Coronary artery (tissue), 2 donors: ENCODE data around the gene ATF7IP.
"Not testable (repeated sequence)": the region's sequence is repeated elsewhere in the genome, so short reads cannot be mapped to it uniquely, and the experiment has no call there.

ENCODE experiments used
- DNase-seq: peaks from one replicate; pipeline ENCODE4 v3.0.0-alpha.2; 2017; ENCODE audit warnings: low spot score
- H3K27ac ChIP-seq, 2 donors: fragments of 200-600 bp; sonication (generic); one replicate each; pipeline ENCODE4 v1.5.1; 2016 to 2019
- H3K4me3 ChIP-seq: fragments of 200-600 bp; sonication (generic); 2 replicates; pipeline ENCODE4 v1.5.1; 2016; ENCODE audit warnings: mild to moderate bottlenecking, moderate library complexity
- CTCF ChIP-seq: fragments of 200-600 bp; sonication (generic); IDR thresholded peaks from one replicate; pipeline ENCODE4 v1.5.1; 2019; ENCODE audit warnings: antibody characterized with exemption

ATF7IP gene

GRCh38 chr12:14365294-14366208, at the start of gene ATF7IP:
Gene ATF7IP, plus strand, starts transcription at chr12:14365682. Its CDS starts 58,234 bp downstream, at chr12:14423916.
- peak; percentile 96 for DNase-seq
- no peak for TF ChIP-seq CTCF
- H3K4me3 ChIP-seq = peak within 1 kb of the TSS; percentile 86

GRCh38 chr12:14317362-14318146, 47.9 kb upstream of the ATF7IP start:
- TF ChIP-seq CTCF = no peak

More at GRCh38 chr12:14365294-14366208, at the start of gene ATF7IP:
- H3K27ac ChIP-seq = peak within 1 kb of the TSS; percentile 98

GRCh38 chr12:14319704-14320427, 45.6 kb upstream of the ATF7IP start:
- not testable (repeated sequence) for DNase-seq, H3K4me3 ChIP-seq

More at GRCh38 chr12:14317362-14318146, 47.9 kb upstream of the ATF7IP start:
- no peak overlapping the region for H3K4me3 ChIP-seq
- DNase-seq = no peak
- H3K27ac ChIP-seq = no peak overlapping the region

GRCh38 chr12:14322403-14322802, 43.1 kb upstream of the ATF7IP start:
- H3K27ac ChIP-seq = no peak overlapping the region
- DNase-seq = no peak
- no peak for TF ChIP-seq CTCF
- no peak overlapping the region for H3K4me3 ChIP-seq

More at GRCh38 chr12:14319704-14320427, 45.6 kb upstream of the ATF7IP start:
- not testable (repeated sequence) for H3K27ac ChIP-seq

- TF ChIP-seq CTCF = no peak
- DNase-seq = no peak
These were observed 39.7 kb upstream of the ATF7IP start for GRCh38 chr12:14325716-14326343.

GRCh38 chr12:14326699-14327098, 38.8 kb upstream of the ATF7IP start:
- no peak overlapping the region for H3K4me3 ChIP-seq
- no peak for TF ChIP-seq CTCF
- H3K27ac ChIP-seq = no peak overlapping the region
- DNase-seq = no peak

More at GRCh38 chr12:14325716-14326343, 39.7 kb upstream of the ATF7IP start:
- no peak overlapping the region for H3K27ac ChIP-seq
- no peak overlapping the region for H3K4me3 ChIP-seq
